T1000 (cell line): ENCODE data around the gene SEC24B.
A peak's percentile ranks its signal among the peaks of the same experiment; 100 is the strongest.
"Not testable (repeated sequence)": the region's sequence is repeated elsewhere in the genome, so short reads cannot be mapped to it uniquely, and the experiment has no call there.

Experiments
- DNase-seq: peaks from one replicate; lab custom pipeline; 2025; ENCODE audit warnings: mixed read lengths; lab: John Stamatoyannopoulos, UW

The SEC24B gene

GRCh38 chr4:109506890-109507289 lies 73.3 kb downstream of the SEC24B start:
- DNase-seq: no peak

GRCh38 chr4:109510687-109511086 lies 77.1 kb downstream of the SEC24B start:
- no peak for DNase-seq

- no peak for DNase-seq
Observed at GRCh38 chr4:109511414-109511813, 77.8 kb downstream of the SEC24B start.

- DNase-seq: not testable (repeated sequence)
Observed at GRCh38 chr4:109513368-109513767, 79.8 kb downstream of the SEC24B start.

- no peak for DNase-seq
Observed at GRCh38 chr4:109532182-109532581, 98.6 kb downstream of the SEC24B start.

GRCh38 chr4:109545401-109545800 lies 111.8 kb downstream of the SEC24B start:
- DNase-seq: no peak

GRCh38 chr4:109547394-109547793 lies 113.8 kb downstream of the SEC24B start:
- no peak for DNase-seq

- peak; percentile 20 for DNase-seq
Observed at GRCh38 chr4:109548655-109549054, 115.0 kb downstream of the SEC24B start.

- DNase-seq: no peak
Observed at GRCh38 chr4:109552237-109552636, 118.6 kb downstream of the SEC24B start.

GRCh38 chr4:109553130-109553529 lies 119.5 kb downstream of the SEC24B start:
- no peak for DNase-seq

- no peak for DNase-seq
Observed at GRCh38 chr4:109554971-109555370, 121.4 kb downstream of the SEC24B start.

- DNase-seq: no peak
Observed at GRCh38 chr4:109557433-109557832, 123.8 kb downstream of the SEC24B start.

GRCh38 chr4:109558095-109558494 lies 124.5 kb downstream of the SEC24B start:
- not testable (repeated sequence) for DNase-seq

GRCh38 chr4:109559625-109559982 lies 126.0 kb downstream of the SEC24B start:
- DNase-seq: no peak

- DNase-seq: peak; percentile 77
Observed at GRCh38 chr4:109559983-109560686, 126.5 kb downstream of the SEC24B start, which contains the start of gene MCUB. MCUB (plus strand) TSS chr4:109560246; CDS start chr4:109560338, 92 bp downstream.

- DNase-seq: peak; percentile 52
Observed at GRCh38 chr4:109560687-109561461, 127.3 kb downstream of the SEC24B start.

GRCh38 chr4:109562457-109563239 lies 129.0 kb downstream of the SEC24B start:
- DNase-seq: no peak

GRCh38 chr4:109571494-109571893 lies 137.9 kb downstream of the SEC24B start:
- DNase-seq: no peak

GRCh38 chr4:109572154-109572553 lies 138.5 kb downstream of the SEC24B start:
- DNase-seq: no peak

GRCh38 chr4:109574443-109574850 lies 140.8 kb downstream of the SEC24B start:
- DNase-seq: no peak

- DNase-seq: no peak
Observed at GRCh38 chr4:109574931-109575804, 141.6 kb downstream of the SEC24B start.

GRCh38 chr4:109576462-109576861 lies 142.8 kb downstream of the SEC24B start:
- DNase-seq: no peak
